Umbilical cord (tissue), 2 donors: ENCODE measurements around the gene SLC39A8. TPM values are rescaled to one million over a fixed set of nuclear protein-coding genes. Genes with fewer than 3 reads are reported as not detected.
"Not testable (repeated sequence)": the region's sequence is repeated elsewhere in the genome, so short reads cannot be mapped to it uniquely, and the experiment has no call there.

Experiments used
- DNase-seq: peaks from one replicate; pipeline ENCODE4 v3.0.0-alpha.2; 2015; ENCODE audit warnings: low spot score
- total RNA-seq: library from RNA; depleted of rRNA; stranded (reverse); fragments of >200 nt; gene quantifications from one replicate; pipeline ENCODE4 v1.2.3, GENCODE V29; 2014; ENCODE audit warnings: low replicate concordance; ENCODE audit not compliant: insufficient read depth

SLC39A8 gene
- total RNA-seq, result 2.6 TPM

DNA sequence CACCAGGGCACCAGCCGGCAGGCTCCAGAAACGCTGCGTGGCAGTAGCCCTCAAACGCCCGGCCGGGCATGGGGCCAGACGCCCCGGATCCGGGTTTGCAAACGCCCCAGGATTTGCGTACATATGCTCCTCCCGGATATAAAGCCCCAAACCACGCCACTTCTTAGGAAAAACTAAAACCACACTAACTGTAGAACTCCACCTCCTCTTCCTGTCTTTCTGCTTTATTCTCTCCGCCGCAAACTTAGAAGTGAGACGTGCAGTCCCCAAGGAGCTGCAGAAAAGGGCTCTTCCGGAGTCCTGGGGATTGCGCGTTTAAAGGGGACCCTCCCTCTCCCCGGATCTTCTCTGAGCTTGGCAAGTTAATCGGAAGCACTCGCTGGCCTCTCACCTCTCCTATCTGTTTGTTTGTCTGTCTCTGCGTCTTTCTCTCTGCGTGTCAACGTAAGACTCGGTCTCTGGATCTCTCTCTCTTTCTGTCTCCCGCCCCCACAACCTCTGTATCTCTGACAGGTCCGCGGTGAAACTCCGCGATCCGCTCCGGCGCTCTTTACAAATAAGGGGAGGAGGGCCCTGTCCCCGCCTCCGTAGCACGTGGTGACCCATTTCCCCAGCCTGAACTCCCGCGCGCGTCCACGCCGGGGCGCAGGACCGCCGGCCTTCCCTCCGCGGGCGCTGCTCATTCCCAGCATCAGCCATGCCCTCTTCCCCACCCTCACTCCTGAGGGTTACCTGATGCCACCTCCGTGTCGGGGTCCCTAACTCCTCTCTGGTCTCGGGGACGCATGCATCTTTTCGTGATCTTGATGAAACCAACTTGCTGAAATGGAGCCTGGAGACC lies at the start of gene SLC39A8:
TSS of gene SLC39A8 (minus strand) at position 529 of the 841 bp plus-strand sequence. CDS start 820 bp downstream, outside the sequence.
- peak; percentile 82 for DNase-seq

DNA sequence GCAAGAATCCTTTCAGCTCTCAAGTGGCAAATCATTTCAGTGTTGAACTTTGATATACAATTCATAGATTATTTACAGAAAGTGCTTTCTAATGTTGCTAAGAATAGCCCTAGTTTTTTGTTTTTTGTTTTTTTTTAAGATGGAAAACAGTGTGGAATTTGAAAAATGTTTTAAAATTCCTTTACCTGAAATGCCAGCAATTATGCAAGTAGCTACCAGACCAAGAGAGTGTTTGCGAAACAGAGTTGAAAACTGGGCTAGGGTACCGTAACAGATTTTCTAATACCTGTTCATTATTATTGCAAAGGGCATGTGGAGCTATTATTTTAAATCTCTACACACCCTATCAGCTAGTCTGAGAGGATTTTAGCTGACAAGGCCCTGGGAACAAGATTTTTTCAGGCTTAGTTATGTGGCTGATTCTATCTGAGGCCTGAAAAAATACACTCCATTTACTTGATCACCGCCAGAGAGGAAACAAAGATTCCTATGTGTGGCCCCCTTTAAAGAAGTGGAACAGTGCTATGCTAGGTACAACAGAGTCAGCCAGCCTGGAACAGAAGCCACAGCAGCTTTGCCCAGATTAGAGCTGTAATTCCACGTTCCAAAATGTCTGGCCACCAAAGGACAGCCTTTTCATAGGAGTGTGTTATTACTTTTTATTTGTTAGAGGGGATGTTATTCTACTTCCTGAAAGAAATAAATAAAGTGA lies 46.9 kb upstream of the SLC39A8 start:
- DNase-seq, result no peak

DNA sequence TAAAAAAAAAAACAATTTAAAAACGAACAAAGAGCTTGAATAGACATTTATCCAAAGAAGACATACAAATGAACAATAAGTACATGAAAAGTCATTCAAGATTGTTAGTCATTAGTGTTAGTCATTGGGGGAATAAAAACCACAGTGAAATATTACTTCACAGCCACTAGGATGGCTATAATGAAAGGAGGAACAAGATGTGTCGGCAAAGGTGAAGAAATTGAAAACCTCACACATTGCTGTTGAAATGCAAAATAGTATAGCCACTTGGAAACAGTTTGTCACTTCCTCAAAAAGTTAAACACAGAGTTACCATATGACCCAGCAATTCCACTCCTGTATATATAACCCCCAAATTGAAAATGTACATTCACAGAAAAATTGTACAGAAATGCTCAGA lies 45.2 kb upstream of the SLC39A8 start:
- DNase-seq, result no peak

DNA sequence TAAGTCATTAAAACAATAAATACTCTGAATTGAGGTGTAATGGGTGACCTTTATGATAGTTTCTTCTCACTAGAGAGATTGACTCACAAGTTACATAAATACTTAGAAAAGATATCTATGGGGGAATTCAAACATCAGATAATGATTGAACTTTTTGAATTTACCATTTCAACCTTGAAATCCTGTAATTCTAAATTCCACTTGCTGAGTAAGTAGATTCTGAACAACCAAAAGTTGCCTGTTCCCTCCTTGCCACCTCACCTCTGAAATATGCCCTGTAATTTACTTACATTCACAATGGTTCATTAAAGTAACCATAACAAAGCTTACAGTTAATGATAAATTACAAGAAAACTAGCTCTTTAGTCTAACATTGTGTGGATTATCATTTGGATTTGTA lies 43.3 kb upstream of the SLC39A8 start:
- DNase-seq, result no peak

DNA sequence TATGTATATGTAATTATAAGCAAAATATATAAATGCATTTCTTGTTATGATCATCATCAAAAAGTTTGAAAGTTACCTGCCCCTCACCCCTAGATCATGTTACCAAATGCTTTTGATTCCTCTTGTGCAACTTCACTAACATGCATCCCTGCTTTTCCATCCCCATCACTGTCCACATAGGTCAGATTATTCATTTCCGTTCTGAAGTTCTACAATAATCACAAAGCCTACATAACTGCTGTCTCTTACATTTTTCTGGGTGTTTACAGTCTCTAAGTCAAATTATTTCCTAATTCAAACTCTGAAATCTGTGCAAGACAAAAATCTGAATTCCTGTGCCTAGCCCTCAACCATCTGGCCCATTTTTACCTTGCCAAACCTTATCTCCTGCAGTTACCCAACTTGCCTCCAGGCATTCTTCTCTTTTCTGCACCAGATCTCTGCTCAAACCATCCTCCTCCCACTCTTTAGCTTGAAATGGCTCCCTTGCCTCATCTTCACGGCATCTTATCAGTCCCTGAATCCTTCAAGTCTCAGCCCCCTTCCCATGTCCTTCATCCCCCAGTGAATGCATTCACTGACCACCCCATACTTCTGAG lies 42.4 kb upstream of the SLC39A8 start:
- DNase-seq, result no peak

DNA sequence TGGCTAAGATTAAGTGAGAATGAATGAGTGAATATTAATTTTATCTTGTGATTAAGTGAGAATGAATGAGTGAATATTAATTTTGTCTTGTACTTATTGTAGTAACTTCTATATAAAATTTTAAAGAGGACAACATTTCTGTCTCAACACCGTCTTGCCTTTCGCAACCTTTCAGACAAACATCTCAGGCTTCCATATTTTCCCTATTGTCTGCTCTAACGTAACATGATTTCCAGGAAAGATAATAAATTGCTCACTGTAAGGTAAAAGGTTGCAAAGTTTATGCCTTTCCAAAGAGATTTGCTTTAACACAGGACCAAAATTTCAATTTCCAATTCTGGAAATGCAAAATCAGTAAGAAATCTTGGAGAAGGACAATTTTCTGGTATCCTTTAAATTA lies 41.7 kb upstream of the SLC39A8 start:
- no peak for DNase-seq

DNA sequence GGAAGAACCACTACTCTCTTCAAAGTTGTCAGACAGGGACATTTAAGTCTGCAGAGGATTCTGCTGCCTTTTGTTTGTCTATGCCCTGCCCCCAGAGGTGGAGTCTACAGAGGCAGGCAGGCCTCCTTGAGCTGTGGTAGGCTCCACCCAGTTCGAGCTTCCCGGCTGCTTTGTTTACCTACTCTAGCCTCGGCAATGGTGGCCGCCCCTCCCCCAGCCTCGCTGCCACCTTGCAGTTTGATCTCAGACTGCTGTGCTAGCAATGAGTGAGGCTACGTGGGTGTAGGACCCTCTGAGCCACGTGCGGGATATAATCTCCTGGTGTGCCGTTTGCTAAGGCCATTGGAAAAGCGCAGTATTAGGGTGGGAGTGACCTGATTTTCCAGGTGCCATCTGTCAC lies 35.0 kb upstream of the SLC39A8 start:
- not testable (repeated sequence) for DNase-seq

DNA sequence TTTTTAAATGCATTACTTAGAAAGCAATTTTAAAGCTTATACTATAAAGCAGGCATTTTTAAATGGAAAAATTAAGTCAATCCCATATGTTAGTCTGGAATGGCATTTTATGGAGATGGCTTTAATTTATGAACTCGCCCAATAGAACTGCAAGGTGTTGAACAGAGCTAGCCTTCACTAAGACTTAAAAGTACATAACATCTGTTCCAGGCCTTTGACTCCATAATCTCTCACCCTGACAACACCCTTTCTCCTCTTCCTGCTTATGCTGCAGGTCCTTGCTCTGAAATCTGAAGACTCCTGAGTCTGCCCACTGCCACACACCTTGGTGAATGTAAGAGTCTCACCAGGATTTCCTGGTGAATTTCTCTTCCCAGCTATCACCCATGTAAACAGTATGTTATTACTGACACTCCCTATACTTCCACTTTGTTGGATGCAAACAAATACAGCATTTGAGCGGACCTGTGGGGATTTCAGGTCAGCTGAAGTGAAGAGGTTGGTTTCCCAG lies 17.7 kb upstream of the SLC39A8 start:
- DNase-seq, result no peak

DNA sequence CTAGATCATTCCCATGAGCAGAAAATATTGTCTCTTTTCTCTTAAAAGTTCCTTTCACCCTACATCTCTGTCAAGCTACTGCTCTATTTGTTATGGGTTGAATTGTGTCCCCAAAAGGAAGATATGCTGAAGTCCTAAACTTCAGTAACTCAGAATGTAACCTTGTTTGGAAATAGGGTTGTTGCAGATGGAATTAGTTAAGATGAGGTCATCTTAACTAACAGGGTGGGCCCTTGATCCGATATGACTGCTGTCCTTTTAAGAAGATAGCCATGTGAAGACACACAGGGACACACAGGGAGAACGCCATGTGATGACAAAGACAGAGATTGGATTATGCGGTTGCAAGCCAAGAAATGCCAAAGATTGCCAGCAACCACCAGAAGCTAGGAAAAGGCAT lies 12.8 kb upstream of the SLC39A8 start:
- no peak for DNase-seq

DNA sequence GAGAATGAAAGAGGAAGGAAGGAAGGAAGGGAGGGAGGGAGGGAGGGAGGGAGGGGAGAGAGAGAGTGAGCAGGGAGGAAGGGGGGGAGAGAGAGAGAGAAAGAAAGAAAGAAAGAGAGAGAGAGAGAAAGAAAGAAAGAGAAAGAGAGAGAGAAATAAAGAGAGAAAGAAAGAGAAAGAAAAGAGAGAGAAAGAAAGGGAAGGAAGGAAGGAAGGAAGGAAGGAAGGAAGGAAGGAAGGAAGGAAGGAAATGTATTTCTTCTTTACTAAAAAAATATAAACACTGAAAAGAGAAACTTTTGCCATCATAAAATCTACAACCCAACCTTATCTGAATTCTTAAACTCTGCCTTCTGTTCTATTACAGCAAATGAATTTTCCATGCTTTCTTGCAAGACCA lies 12.4 kb upstream of the SLC39A8 start:
- DNase-seq, result not testable (repeated sequence)

DNA sequence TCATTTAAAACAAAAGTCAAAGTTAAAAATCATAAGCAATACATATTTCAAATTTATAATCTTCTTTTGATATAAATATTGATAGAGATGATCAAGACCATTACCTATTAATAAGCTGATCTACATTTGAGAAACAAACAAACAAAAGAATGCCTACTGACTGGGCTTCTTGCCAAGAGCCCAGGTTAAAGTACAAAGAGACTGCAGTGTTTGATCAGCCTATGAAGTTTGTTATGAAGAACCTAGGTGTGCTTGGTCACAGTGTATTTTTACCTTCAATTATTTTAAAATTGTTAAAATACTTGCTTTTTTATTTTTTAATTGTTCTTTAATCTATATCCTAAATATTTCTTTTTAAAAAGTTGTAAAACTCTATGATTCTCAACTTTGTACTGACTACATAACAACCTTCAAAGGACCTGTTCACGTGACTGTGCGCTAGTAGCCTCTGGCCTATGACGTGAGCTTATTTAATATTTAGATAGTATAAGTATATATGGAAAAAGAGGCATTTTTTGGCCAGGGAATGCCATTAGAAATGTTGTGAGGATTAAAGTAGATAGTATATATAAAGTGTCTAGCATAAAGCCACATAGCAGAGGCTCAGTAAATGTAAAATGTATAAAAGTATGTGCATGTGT lies 11.4 kb upstream of the SLC39A8 start:
- DNase-seq, result no peak

DNA sequence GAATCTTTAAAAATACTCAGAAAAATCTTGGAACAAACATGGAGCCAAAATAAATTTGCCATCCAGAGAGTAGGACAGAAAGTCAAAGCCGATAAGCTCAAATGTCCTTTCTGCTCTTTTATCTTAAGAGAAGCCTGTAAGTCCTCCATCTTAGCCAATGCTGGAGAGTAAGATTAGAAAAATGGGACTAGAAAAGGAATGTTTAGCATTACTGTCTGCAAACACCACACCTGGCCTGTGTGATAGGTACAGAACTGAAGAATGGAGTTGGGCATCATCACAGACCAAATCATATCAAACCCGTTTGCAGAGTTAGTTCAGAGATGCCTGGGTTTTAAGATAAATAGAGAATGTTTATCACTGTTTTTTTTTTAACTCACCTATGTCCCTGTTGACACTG lies 10.5 kb upstream of the SLC39A8 start:
- DNase-seq, result no peak

DNA sequence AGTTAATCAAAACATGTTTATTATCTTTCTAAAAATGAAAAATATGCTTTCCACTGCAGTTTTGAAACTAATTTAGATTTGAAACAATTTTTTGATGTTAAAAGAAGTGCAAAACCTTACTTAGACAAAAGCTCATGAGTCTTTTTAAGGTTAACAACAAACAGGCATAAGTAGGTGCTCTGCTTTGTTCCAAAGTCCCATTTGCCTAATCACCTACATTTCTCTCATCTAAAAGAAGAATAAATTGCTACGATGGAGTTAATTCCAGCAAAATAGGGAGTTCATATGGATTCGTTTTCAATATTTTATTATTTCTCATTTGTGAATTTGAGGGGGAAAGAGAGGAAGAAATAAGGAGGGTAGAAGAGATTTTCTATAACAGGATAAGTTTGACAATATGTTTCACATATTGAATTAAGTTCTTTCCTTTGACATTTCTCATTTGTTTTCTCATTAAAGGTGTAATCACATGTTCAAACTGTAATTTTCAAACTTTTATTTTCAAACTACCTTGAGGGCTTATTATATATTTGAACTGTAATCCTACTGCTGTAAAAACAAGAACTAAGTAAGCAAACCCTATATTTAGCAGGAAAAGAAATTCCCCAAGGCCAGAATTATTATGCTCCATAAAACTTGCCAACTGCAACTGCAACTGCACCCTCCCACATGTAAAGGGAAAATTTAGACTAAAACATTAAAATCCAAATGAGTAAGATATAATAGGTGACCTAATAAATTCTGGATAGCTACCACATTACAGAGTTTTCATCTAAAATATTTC lies 9.6 kb upstream of the SLC39A8 start:
- no peak for DNase-seq

DNA sequence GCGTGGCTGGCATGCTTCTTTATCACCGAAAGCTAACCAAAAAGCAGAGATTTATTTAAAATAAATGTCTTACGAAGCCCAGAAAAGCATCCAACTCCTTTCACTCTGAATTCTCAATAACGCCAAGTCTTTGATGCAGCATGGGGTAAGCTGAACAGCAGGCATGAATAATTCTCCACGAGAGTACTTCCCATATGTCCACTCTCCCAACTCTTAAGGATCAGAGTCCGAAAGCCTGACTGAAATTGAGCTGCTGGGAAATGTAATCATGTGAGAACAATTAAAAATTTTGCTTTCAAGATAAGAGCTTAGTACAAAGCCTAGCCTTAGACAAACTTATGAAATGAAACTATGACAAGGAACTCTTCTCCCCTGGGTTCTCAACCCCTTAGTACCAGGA lies 7.5 kb upstream of the SLC39A8 start:
- DNase-seq, result no peak

DNA sequence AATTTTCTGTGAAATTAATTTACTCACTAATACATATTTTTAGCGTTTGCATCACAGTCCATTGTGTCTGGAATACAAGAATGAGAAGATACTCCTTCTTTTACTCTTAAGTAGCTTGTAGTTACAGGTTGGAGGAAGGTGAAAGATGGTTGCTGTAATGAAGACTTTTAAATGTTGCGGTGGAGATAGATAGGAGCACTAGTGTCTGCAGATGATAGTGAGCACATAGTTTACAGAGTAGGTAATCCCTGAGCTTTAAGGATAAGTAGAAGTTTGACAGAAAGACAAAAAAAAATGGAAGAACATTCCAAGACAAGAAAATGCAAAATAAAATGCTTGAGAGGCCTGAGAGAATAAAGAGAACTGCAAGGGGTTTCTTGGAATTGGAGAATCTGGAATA lies 5.4 kb upstream of the SLC39A8 start:
- no peak for DNase-seq

DNA sequence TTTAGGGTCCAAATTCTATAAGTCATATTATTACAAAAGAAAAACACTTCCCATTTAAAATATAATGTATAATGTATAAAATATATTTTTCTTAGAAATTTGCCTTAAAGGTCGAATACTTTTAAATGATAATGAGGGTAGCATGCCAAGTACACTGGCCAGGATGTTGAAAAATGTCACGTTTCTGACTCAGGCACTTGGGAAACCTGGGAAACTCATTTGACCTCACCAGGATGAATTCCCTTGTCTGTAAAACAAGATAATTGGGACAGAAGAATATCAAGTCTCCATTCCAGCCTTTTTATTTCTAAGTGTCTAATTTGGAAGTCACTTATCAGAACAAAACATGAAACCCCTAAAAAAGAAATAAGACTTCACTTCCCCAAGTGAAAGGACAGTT lies 3.4 kb upstream of the SLC39A8 start:
- no peak for DNase-seq

DNA sequence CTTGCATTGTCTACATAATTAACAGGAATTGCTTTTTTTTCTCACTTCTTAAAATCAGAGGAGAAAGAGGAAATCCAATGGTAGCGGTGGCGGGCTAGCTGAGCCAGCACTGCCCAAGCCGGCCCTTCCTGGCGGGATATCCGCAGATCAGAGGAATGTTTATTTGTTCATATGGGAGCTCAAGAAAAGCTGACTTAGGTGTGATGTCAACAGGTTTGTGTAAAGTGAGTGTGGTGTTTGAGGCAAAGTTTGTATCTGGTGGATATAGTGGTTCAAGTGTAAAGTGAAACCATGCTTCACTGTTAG lies 466 bp upstream of the SLC39A8 start:
- no peak for DNase-seq

DNA sequence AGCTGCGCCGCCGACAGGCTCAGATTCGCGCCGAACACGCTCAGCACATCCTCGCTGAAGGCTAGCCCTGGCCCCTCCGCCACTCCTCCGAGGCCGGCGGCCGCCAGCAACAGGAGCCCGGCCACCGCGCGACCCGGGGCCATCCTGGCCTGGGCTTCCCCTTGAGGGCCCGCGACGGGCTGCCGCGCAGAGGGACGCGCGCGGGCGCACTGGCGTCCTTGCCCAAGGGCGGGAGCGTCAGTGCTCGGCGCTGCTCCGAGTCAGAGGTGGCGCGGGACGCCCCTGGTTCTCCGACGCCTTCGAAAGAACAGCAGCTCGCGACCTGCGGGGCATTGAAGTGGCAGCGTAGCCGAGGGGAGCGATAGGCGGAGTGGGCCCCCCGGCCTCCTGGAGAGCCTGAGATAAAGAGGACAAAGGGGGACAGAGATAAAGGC lies 745 bp downstream of the SLC39A8 start:
- peak; percentile 57 for DNase-seq

DNA sequence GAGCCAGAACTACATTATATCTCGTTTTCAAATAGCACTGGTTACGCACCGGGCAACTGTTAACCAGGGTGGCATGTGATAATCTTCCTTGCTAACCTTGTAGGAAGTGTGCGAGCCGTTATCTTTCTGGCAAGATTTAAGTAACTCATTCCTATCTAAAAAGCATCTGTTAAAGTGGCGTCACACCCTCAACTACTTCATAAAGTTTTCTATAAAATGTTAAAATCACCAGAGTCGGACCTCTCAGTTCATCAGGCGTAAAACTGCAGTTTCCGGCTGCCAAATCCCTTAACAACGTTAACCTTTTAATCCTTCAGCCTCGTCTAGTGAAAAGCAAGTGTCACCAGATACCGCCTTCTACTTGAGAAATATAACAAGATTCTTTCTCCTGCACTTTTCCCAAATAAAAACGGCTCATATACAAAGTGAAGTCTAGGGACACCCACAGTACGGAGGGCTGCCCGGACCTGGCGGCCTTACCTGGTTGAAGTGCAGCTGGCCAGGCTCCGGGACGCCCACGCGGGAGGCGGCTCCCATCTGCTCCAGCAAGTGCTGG lies 1.2 kb downstream of the SLC39A8 start:
- peak; percentile 13 for DNase-seq

DNA sequence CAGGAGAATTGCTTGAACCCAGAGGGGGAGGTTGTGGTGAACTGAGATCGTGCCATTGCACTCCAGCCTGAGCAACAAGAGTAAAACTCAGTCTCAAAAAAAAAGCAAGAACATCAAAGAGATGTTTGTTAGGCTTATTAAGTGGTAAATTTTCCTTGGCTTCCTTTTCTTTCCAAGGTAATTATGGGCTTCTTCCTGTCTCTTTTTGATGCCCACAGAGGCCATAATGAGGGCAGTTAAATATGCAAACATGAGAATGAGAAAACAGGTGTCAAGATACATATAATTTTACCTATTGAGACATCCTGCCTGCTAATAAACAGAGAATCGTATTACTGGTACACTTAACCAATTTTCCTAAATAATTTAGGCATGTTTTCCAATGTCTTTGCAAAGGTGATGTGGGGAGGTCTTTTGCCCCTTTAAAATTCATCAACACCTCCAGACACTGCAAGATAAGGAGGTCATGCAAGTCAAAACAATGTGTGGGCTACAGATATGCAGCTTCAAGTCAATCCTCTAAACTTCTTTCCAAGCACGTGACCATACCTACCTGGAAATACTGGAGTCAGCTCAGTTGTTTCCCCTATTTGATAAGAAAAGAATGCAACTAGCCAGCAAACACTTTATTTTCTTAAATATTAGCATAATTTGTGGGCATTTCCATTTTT lies 2.7 kb downstream of the SLC39A8 start:
- DNase-seq, result no peak
